NCI-H1048 (cell line): ENCODE results near the gene SDSL.

Experiments used
- DNase-seq: peaks from one replicate; lab custom pipeline; 2025; lab: John Stamatoyannopoulos, UW

The SDSL gene

DNA sequence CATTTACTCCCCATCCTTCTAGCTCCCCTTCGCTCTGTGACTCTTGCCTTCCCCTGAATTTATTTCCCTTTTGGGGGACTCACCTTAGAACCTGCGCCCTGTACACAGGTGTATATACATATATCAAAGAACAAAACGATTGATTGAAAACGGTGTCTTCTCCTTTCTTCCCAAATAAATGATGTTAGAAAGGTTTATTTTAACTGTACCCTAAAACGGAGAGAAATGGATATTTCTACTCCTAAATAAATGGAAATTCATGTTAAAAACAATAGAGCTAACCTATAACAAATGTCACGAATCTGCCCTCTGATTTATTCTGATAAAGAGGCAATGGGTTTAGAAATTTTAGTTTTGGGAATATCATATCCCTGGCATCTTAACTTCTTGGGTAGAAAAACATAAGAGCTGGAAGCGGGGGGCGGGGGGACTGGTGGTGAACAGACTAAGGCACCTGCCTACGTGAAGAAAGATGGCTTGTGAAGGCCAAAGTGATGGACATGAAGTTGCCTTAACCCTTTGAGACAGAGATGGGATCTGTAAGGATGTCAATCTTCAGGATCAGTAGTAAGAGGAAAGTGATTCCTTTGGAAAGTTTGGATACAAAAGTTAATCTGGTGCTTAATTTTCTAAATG, 58.3 kb downstream of the SDSL start:
- DNase-seq, result no peak

- no peak for DNase-seq
Measured at GRCh38 chr12:113482334-113482733, 60.2 kb downstream of the SDSL start.

GRCh38 chr12:113485330-113485729, 63.1 kb downstream of the SDSL start:
- DNase-seq, result no peak

DNA sequence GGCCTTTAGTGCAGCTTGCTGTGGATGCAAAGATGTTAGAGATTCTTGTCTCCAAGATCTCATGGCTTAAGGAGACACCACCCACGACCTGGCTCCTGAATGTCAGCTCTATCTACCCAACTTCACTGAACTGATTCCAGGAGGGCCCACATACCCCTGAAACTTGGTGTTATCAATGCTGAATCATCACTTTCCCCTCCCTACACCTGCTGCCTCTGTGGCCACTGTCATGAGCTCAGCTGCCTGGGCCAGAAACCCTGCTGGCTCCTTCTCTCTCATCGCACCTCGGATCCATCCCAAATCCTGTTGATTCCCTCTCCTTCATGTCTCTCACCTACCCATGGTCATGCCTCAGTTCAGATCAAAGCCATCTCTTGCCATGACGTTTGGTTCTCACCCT, 64.5 kb downstream of the SDSL start:
- no peak for DNase-seq
